K562 (cell line): ENCODE results near the gene TTN. TPM values are rescaled to one million over a fixed set of nuclear protein-coding genes. Genes with fewer than 3 reads are reported as not detected.

Experiments used
- ATAC-seq: fragments of 200-7000 bp; cut with Tn5 transposase; 3 replicates; pipeline ENCODE4 v1.9.1; 2020; ENCODE audit warnings: moderate library complexity
- BruUV-seq: library from RNA; stranded (reverse); fragments of 400-500 nt; replicated peaks from 2 replicates; lab custom pipeline; 2021; lab: Mats Ljungman, UMichigan
- CTCF ChIA-PET: fragments of 300-600 bp; formaldehyde crosslinking; extraction: SDS; loops from one replicate; lab custom pipeline; 2021; ENCODE audit warnings: low intra/inter-chr PET ratio; lab: Yijun Ruan, JAX
- POLR2A ChIA-PET: fragments of 300-600, 350-650 bp; sonication (Branson Sonifier 250); formaldehyde crosslinking; extraction: SDS; loops from one replicate; lab custom pipeline; 2021; ENCODE audit warnings: antibody characterized with exemption, inconsistent platforms; lab: Yijun Ruan, JAX
- DNase-seq, 4 experiments: peaks; one replicate each; pipeline versions ENCODE4 v3.0.0 to v3.0.0-alpha.2; 2011 to 2018; ENCODE audit warnings: low spot score in 3 of 4, mixed read lengths in 3 of 4; ENCODE audit errors: extremely low read depth in 1 of 4
- FAIRE-seq: peaks from 2 replicates; lab custom pipeline; 2011; peaks lifted over from hg19 to GRCh38; lab: Jason Lieb, UNC
- H2AFZ ChIP-seq: 2 replicates; pipeline ENCODE4 v1.6.0; 2011; ENCODE audit warnings: low read depth, low read length, control low read depth, inconsistent platforms
- H3K27ac ChIP-seq: fragments of 200-600 bp; 3 replicates; pipeline ENCODE4 v1.8.0; 2011; ENCODE audit warnings: low read depth, mild to moderate bottlenecking, control low read depth, inconsistent platforms, low read length, moderate library complexity, mixed read lengths; ENCODE audit errors: extremely low read depth
- H3K27me3 ChIP-seq, 2 experiments: fragments of 300-600 bp in 1 of 2; 2 replicates in 1 of 2; 3 replicates in 1 of 2; pipeline versions ENCODE4 v1.6.0 to v1.8.0; 2011; ENCODE audit warnings: inconsistent platforms in 2 of 2, low read length in 2 of 2, mild to moderate bottlenecking in 1 of 2, mixed read lengths in 1 of 2, moderate library complexity in 1 of 2; ENCODE audit not compliant: control insufficient read depth in 2 of 2, insufficient read depth in 2 of 2
- H3K36me3 ChIP-seq: fragments of 300-600 bp; 3 replicates; pipeline ENCODE4 v1.8.0; 2011; ENCODE audit warnings: mild to moderate bottlenecking, low read length, inconsistent platforms; ENCODE audit not compliant: control insufficient read depth, insufficient read depth
- H3K4me1 ChIP-seq, 2 experiments: fragments of 200-600 bp in 1 of 2; replicated peaks in 1 of 2; 2 replicates in 1 of 2; 3 replicates in 1 of 2; pipeline versions ENCODE4 v1.5.1 to v1.8.0; 2011; ENCODE audit warnings: inconsistent platforms in 2 of 2, low read length in 2 of 2, mild to moderate bottlenecking in 1 of 2, mixed read lengths in 1 of 2, moderate library complexity in 1 of 2; ENCODE audit not compliant: control insufficient read depth in 2 of 2, insufficient read depth in 2 of 2
- H3K4me2 ChIP-seq: 2 replicates; pipeline ENCODE4 v1.6.1; 2011; ENCODE audit warnings: low read length, control low read depth, inconsistent platforms, mixed read lengths; ENCODE audit not compliant: insufficient read depth
- H3K4me3 ChIP-seq: fragments of 200-600 bp; sonication (generic), shearing (Covaris generic); 2 replicates; pipeline ENCODE4 v1.5.1; 2016; ENCODE audit warnings: control low read depth, inconsistent platforms
- H3K79me2 ChIP-seq: fragments of 200-600 bp; 3 replicates; pipeline ENCODE4 v1.8.0; 2011; ENCODE audit warnings: low read length, inconsistent platforms; ENCODE audit not compliant: control insufficient read depth, insufficient read depth
- H3K9ac ChIP-seq, 2 experiments: 2 replicates each; pipeline versions ENCODE4 v1.6.0 to v1.6.1; 2011; ENCODE audit warnings: low read depth in 2 of 2, low read length in 2 of 2, control low read depth in 1 of 2, inconsistent platforms in 1 of 2, mild to moderate bottlenecking in 1 of 2, mixed read lengths in 1 of 2; ENCODE audit not compliant: insufficient read depth in 1 of 2
- H3K9me1 ChIP-seq: one replicate; pipeline ENCODE4 v1.6.0; 2011; ENCODE audit warnings: inconsistent platforms, mild to moderate bottlenecking, low read length, moderate library complexity; ENCODE audit not compliant: control insufficient read depth, insufficient read depth
- H3K9me3 ChIP-seq: replicated peaks from 2 replicates; pipeline ENCODE4 v1.5.1; 2011; ENCODE audit warnings: low read depth, low read length, inconsistent platforms; ENCODE audit not compliant: control insufficient read depth, insufficient read depth
- H4K20me1 ChIP-seq: replicated peaks from 2 replicates; pipeline ENCODE4 v1.6.1; 2011; ENCODE audit warnings: low read length, inconsistent platforms, mixed read lengths; ENCODE audit not compliant: control insufficient read depth, insufficient read depth
- CC2D1A ChIP-seq: fragments of 450-650 bp; IDR thresholded peaks from 2 replicates; pipeline ENCODE4 v1.6.1; 2017; ENCODE audit warnings: mild to moderate bottlenecking
- FOS ChIP-seq: IDR thresholded peaks from 3 replicates; pipeline ENCODE4 v1.6.1; 2011; ENCODE audit not compliant: insufficient read length; ENCODE audit errors: extremely low read depth
- FOXJ3 ChIP-seq: sonication (generic); formaldehyde crosslinking; IDR thresholded peaks from 2 replicates; pipeline ENCODE4 v1.4.0; 2020; ENCODE audit warnings: mild to moderate bottlenecking, missing genetic modification reagents
- MEIS2 ChIP-seq: fragments of 450-650 bp; IDR thresholded peaks from 2 replicates; pipeline ENCODE4 v1.6.1; 2014; ENCODE audit warnings: mild to moderate bottlenecking; ENCODE audit not compliant: partially characterized antibody
- PBX2 ChIP-seq, 2 experiments: IDR thresholded peaks in 1 of 2; conservative IDR thresholded peaks in 1 of 2; 2 replicates each; pipeline ENCODE4 v1.6.1; 2016; ENCODE audit warnings: low read depth in 2 of 2, mild to moderate bottlenecking in 1 of 2, missing compliant biosample characterization in 1 of 2, missing genetic modification characterization in 1 of 2, moderate library complexity in 1 of 2
- PKNOX1 ChIP-seq: fragments of 450-650 bp; IDR thresholded peaks from 2 replicates; pipeline ENCODE4 v1.6.1; 2016
- WGBS: fragments of 100-300 bp; shearing (Covaris generic); methylation state at CpG from one replicate; pipeline ENCODE4 v1.1.6; 2016; ENCODE audit warnings: low coverage, mixed read lengths; ENCODE audit not compliant: insufficient coverage; ENCODE audit errors: missing lambda C conversion rate; 5-methylcytosine and 5-hydroxymethylcytosine counted together
- in situ Hi-C: fragments of 300-500 bp; cut with MboI; formaldehyde crosslinking; loops from 4 replicates; pipeline ENCODE4 v1.15.0; 2018; ENCODE audit warnings: inconsistent platforms, mixed read lengths
- intact Hi-C: fragments of 100-400 bp; cut with micrococcal nuclease; formaldehyde crosslinking; loops from 2 replicates; pipeline ENCODE4 v1.14.2; 2022
- polyA plus RNA-seq, 8 experiments: library from polyadenylated mRNA; depleted of rRNA in 4 of 8; stranded (reverse) in 5 of 8; unstranded in 3 of 8; fragments of >200 nt; fragmentation: Nextera tagmentation in 2 of 8; fragmentation: Illumina TruSeq in 1 of 8; extraction: Ambion mirVana in 2 of 8; extraction: Trizol in 1 of 8; gene quantifications; 2 replicates each; pipeline versions ENCODE4 v1.2.1 to v1.2.3, GENCODE V29; 2011 to 2014; ENCODE audit warnings: inconsistent platforms in 1 of 8, missing spikeins in 1 of 8
- total RNA-seq, 7 experiments: library from RNA; depleted of rRNA in 6 of 7; stranded (reverse); fragments of >200 nt in 6 of 7; fragmentation: Illumina TruSeq in 2 of 7; extraction: Trizol in 2 of 7; gene quantifications; 2 replicates each; pipeline versions ENCODE4 v1.2.1 to v1.2.3, GENCODE V29; 2011 to 2021; ENCODE audit warnings: low replicate concordance in 1 of 7

Gene TTN
- total and polyA plus RNA-seq, 9 of the 15 experiments (the other 6 are each of a cell fraction or from before 2014, with no cell fraction given) = under 0.01 to 0.20 (median 0.04) TPM; not detected in 1

GRCh38 chr2:178650554-178650953 is 156.7 kb downstream of the TTN start:
- H2AFZ ChIP-seq = no peak overlapping the region
- no peak overlapping the region for H3K9ac ChIP-seq
- H3K9me3 ChIP-seq = no peaks in the 10 kb centered on the region
- BruUV-seq = no TSS peak
- no peaks in the 10 kb centered on the region for H3K36me3 ChIP-seq
- no peak overlapping the region for H3K4me3 ChIP-seq
- no peaks in the 10 kb centered on the region for H3K4me1 ChIP-seq
- intact Hi-C loops (no loop called here), in situ Hi-C loops (no loop called here)
- ChIA-PET POLR2A (interaction anchor here (1.5 kb wide), 1 partner anchor 14 kb away, joined by 4 read pairs; no protein-coding TSS in a partner anchor), CTCF (no interaction called here)
- no peak overlapping the region for H3K27ac ChIP-seq
- ATAC-seq = no peak
- no peaks in the 10 kb centered on the region for H3K27me3 ChIP-seq
- H3K9me1 ChIP-seq = no peaks in the 10 kb centered on the region
- FAIRE-seq = no peak
- H3K4me2 ChIP-seq = no peak overlapping the region
- H3K79me2 ChIP-seq = no peaks in the 10 kb centered on the region
- peak; percentile 36; the same call in 1 of the 2 replicates for TF ChIP-seq PKNOX1
- TF ChIP-seq MEIS2 = peak; percentile 55
- TF ChIP-seq PBX2 (CRISPR knock-in tag; IDR thresholded peaks at IDR 0.05; ENCODE audit: low read depth) = no peak
- peak; percentile 53 for TF ChIP-seq PBX2 (tag; conservative IDR thresholded peaks at IDR 0.05; ENCODE audit: low read depth)
- no peak for TF ChIP-seq FOXJ3 (CRISPR knock-in tag)
- no peak for TF ChIP-seq CC2D1A
- TF ChIP-seq FOS = no peak
- 4% methylated on average over 5 of the region's 5 CpGs for WGBS
- DNase-seq = no peak
- H4K20me1 ChIP-seq = no peaks in the 10 kb centered on the region
